ENCODE results near the gene CLN6.

DNA sequence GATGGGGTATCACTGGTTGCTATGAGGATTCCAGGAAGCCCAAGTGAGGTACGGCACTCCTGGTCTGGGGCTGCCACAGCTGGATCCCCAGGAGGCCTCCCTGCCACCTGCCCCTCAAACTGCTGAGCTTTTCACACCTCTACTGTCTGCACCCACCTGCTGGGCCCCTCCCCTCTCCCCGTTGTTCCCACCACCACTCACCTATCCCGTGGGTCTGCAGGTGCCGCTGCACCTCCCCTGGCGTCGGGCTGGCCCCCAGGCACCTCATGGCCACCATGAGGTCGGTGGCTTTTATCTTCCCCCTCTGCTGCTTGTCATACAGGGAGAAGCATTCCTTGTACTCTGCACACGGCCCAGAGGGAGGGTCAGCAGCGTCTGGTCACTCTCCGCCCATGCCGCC, 30.2 kb downstream of the CLN6 start:
- TF ChIP-seq GATA2 (IDR thresholded peaks at IDR 0.05; ENCODE audit: low read depth, low read length), result no peak
- no peak for TF ChIP-seq GATA3 (IDR thresholded peaks at IDR 0.05; ENCODE audit: low read depth, low read length)
